ENCODE measurements around the gene PELI2. TPM values are rescaled to one million over a fixed set of nuclear protein-coding genes. Genes with fewer than 3 reads are reported as not detected.

PELI2 gene
- total and polyA plus RNA-seq, 5 donors from 2014 or later = 0.07 to 5.8 (median 1.3) TPM

DNA sequence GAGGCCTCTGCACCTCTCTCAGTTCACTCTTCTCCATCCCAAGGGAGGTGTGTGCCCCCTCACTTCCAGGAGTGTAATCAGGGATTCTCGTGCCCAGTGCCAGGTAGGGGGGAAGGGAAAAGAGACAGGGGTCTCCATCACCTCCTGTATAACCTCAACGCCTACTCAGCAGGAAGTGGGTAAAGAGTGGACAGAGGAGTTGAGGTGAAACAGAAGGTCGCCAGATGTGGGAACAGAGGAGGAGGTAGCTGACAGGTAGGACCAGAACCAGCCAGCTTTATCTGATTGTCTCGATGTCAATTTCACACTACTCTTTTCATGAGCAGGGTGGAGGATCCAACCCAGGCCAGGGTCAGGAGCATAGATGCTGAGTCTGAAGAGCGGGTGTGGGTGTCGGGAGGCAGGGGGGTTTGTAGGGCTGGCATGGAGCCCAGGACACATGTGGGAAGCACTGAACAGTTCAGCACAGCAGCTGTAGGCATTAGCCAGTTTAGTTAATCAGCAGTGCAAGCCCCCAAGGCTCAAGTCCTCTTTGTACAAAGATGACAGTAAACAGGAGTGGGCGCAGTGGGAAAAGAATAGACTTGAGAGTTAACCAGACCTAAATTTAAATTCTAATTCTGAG is 213.5 kb downstream of the PELI2 start:
- no peak overlapping the region for H3K4me3 ChIP-seq (ENCODE audit: low read depth, low read length)
- peaks cover 0 to 3% (median 0%) of the 10 kb centered on the region in 4 donors for H3K4me1 Mint-ChIP-seq
- no peaks in the 10 kb centered on the region for H3K27me3 Mint-ChIP-seq
- no peaks in the 10 kb centered on the region for H3K9me3 Mint-ChIP-seq
- no peak for ATAC-seq (ENCODE audit: low read depth in 2 of 2)
- no peak overlapping the region for H3K27ac Mint-ChIP-seq
- no peaks in the 10 kb centered on the region for H3K9me3 ChIP-seq (ENCODE audit: control insufficient read depth in 2 of 2, low read length in 2 of 2)
- H3K27me3 ChIP-seq (ENCODE audit: control insufficient read depth, insufficient read depth, low read length) = no peaks in the 10 kb centered on the region
- no peak overlapping the region for H3K4me3 Mint-ChIP-seq
- no peaks in the 10 kb centered on the region for H3K36me3 ChIP-seq (ENCODE audit: control insufficient read depth, insufficient read depth, low read length)
- H3K36me3 Mint-ChIP-seq = no peaks in the 10 kb centered on the region
- no peak for DNase-seq
- no peaks in the 10 kb centered on the region for H3K4me1 ChIP-seq (ENCODE audit: control insufficient read depth, insufficient read depth, low read length, poor library complexity, severe bottlenecking)
- no peak overlapping the region for H3K27ac ChIP-seq (ENCODE audit: insufficient read depth, low read length, poor library complexity, severe bottlenecking)

DNA sequence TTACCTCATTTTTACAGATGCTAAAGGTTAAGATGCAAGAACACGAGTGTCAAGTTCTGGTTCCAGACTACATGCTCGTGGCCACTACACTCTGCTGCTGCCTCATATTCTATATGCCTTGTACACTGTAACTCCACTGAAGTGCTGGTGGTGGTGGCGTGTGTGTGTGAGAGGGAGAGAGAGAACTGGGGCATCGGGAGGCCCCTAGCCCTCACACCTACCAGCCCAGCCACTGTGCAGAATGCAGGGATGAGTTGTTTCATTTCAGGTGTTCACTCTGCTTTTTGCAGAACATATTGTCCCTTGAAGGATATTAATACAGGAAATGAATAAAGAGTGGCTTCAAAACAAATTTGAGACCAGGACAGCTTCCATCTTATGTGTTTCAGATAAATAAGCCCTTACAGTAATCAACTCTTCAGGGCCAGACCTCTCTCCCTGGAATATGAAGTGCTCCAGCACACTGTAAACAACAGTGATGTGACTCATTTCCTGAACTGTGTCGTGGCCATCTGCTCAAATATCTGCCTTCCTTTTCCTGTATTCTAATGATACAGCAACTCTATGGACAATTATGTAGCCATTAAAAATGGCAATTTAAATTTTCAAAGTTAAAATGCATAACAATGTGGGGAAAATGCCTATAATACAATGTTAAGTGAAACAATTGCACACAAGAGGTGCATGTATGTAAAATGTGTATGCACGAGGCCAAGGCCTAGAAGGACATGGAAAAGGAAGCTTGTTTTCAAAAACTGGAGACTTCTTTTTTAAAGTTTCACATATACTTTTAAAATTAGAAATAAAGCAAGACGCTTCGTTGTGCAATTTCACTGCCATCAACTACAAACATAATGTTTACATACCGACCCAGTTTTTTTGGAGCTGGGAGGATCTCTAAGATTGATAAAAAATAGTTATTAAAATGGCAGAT is 215.4 kb downstream of the PELI2 start:
- no peak overlapping the region for H3K4me3 ChIP-seq (ENCODE audit: low read depth, low read length)
- H3K4me1 Mint-ChIP-seq = peaks cover 0 to 3% (median 0%) of the 10 kb centered on the region in 4 donors
- no peaks in the 10 kb centered on the region for H3K36me3 Mint-ChIP-seq
- no peaks in the 10 kb centered on the region for H3K27me3 ChIP-seq (ENCODE audit: control insufficient read depth, insufficient read depth, low read length)
- no peaks in the 10 kb centered on the region for H3K36me3 ChIP-seq (ENCODE audit: control insufficient read depth, insufficient read depth, low read length)
- no peaks in the 10 kb centered on the region for H3K27me3 Mint-ChIP-seq
- H3K4me1 ChIP-seq (ENCODE audit: control insufficient read depth, insufficient read depth, low read length, poor library complexity, severe bottlenecking) = no peaks in the 10 kb centered on the region
- H3K4me3 Mint-ChIP-seq = no peak overlapping the region
- H3K27ac Mint-ChIP-seq = no peak overlapping the region
- DNase-seq (no peak), ATAC-seq (ENCODE audit: low read depth in 2 of 2) (no peak)
- peaks cover 0 to 1% (median 0%) of the 10 kb centered on the region in 7 donors for H3K9me3 Mint-ChIP-seq
- no peak overlapping the region for H3K27ac ChIP-seq (ENCODE audit: insufficient read depth, low read length, poor library complexity, severe bottlenecking)
- H3K9me3 ChIP-seq (ENCODE audit: control insufficient read depth in 2 of 2, low read length in 2 of 2) = no peaks in the 10 kb centered on the region

DNA sequence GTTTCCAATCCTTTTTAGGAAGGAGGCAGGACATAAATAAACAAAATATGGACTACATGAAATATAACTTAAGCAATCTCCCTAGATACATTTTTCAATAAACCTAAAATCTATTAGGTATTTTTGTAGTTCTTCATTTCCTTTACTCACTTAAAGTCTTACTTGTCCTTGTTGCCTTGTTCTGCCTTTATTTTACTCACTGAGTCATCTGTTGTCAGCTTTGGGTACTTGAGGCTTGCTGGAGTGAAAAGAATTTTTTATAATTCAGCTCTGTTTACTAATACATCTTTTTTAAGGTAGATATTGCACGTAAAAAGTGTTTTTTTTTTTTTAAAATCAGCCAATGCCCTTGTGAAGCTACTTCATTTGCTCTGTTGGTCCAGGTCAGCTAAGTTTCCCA is 216.2 kb downstream of the PELI2 start:
- no peaks in the 10 kb centered on the region for H3K27me3 ChIP-seq (ENCODE audit: control insufficient read depth, insufficient read depth, low read length)
- H3K36me3 Mint-ChIP-seq = no peaks in the 10 kb centered on the region
- H3K4me1 Mint-ChIP-seq = peaks cover 0 to 3% (median 0%) of the 10 kb centered on the region in 4 donors
- H3K9me3 Mint-ChIP-seq = peaks cover 0 to 1% (median 0%) of the 10 kb centered on the region in 7 donors
- ATAC-seq (ENCODE audit: low read depth in 2 of 2) = no peak
- H3K27ac Mint-ChIP-seq = no peak overlapping the region
- no peak overlapping the region for H3K4me3 ChIP-seq (ENCODE audit: low read depth, low read length)
- no peaks in the 10 kb centered on the region for H3K36me3 ChIP-seq (ENCODE audit: control insufficient read depth, insufficient read depth, low read length)
- H3K27ac ChIP-seq (ENCODE audit: insufficient read depth, low read length, poor library complexity, severe bottlenecking) = no peak overlapping the region
- no peak overlapping the region for H3K4me3 Mint-ChIP-seq
- no peaks in the 10 kb centered on the region for H3K9me3 ChIP-seq (ENCODE audit: control insufficient read depth in 2 of 2, low read length in 2 of 2)
- no peak for DNase-seq
- H3K4me1 ChIP-seq (ENCODE audit: control insufficient read depth, insufficient read depth, low read length, poor library complexity, severe bottlenecking) = no peaks in the 10 kb centered on the region
- H3K27me3 Mint-ChIP-seq = no peaks in the 10 kb centered on the region

DNA sequence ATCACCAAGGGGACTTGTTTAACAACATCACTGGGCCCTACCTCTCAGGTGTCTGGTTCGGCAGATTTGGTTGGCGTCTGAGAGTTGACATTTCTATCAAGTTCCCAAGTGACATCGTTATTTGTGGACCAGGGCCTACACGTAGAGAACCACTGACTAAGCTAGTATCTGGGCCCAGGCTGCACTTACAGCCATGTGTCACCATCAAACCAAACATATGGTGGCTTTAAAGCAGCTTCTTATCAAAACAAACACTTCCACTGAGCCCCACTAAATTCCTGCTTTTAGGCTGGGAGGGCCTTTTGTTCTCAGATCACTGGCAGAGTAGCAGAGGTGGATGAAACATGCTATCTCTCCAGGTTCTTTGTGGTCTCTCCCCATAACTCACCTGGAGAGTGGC is 220.5 kb downstream of the PELI2 start:
- DNase-seq = no peak
- H3K4me3 Mint-ChIP-seq = no peak overlapping the region

DNA sequence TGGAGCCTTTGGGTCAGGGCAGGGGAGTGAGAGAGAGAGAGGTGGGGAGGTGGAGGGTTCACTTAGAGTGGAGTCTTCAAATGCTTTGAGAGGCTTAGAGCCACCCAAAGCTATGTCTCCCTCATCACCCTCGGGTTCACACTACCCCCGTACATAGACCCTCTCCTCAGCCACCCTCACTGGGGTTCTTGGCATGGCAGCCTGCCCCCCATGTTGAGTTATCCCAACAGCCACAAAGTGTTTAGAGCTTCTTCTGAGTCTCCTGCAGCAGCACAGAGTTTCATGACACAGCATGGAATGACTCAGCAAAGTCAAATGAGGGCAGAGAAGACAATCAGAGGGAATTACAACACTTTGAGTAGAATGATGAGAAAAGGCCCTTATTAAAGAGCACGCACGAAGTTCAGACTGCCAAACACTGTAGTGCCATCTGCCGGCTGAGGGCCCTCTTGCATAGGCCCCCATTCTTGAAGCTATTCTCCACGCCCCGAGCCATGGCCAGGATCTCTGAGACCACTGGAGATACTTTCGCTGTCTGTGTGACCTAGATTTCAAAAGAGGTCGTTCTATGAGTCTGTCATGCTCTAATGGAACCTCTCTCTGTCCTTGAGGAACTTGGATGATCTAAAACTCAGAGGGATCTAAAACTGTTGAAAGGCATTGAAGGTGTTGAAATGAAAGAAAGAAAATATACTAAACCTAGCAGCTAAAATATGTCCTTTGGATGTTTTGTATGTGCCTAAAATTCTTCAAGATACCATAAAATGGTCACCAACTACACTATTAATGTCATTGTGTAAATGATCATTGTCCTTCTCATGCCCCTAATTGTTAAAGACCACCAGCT is 221.9 kb downstream of the PELI2 start:
- Histone ChIP-seq H3K27me3 (ENCODE audit: control insufficient read depth, insufficient read depth, low read length) (no peaks in the 10 kb centered on the region), H3K36me3 (ENCODE audit: control insufficient read depth, insufficient read depth, low read length) (no peaks in the 10 kb centered on the region), H3K4me1 (ENCODE audit: control insufficient read depth, insufficient read depth, low read length, poor library complexity, severe bottlenecking) (no peaks in the 10 kb centered on the region), H3K27ac (ENCODE audit: insufficient read depth, low read length, poor library complexity, severe bottlenecking) (no peak overlapping the region), H3K4me3 (ENCODE audit: low read depth, low read length) (no peak overlapping the region), H3K9me3 (ENCODE audit: control insufficient read depth in 2 of 2, low read length in 2 of 2) (no peaks in the 10 kb centered on the region)
- Mint-ChIP-seq H3K4me1 (peaks cover 0 to 6% (median 0%) of the 10 kb centered on the region in 4 donors), H3K9me3 (peaks cover 0 to 1% (median 0%) of the 10 kb centered on the region in 7 donors), H3K27ac (peak overlapping the region in 1 of 3 donors; percentile 48), H3K4me3 (no peak overlapping the region), H3K36me3 (no peaks in the 10 kb centered on the region), H3K27me3 (peaks cover 5% of the 10 kb centered on the region)
- ATAC-seq (ENCODE audit: low read depth in 2 of 2) (peak; percentile 51 to 67), DNase-seq (peak; percentile 2 to 60 (median 21))

More for the DNA sequence above, 220.5 kb downstream of the PELI2 start:
- Histone ChIP-seq H3K4me1 (ENCODE audit: control insufficient read depth, insufficient read depth, low read length, poor library complexity, severe bottlenecking) (no peaks in the 10 kb centered on the region), H3K4me3 (ENCODE audit: low read depth, low read length) (no peak overlapping the region), H3K9me3 (ENCODE audit: control insufficient read depth in 2 of 2, low read length in 2 of 2) (no peaks in the 10 kb centered on the region), H3K36me3 (ENCODE audit: control insufficient read depth, insufficient read depth, low read length) (no peaks in the 10 kb centered on the region), H3K27me3 (ENCODE audit: control insufficient read depth, insufficient read depth, low read length) (no peaks in the 10 kb centered on the region), H3K27ac (ENCODE audit: insufficient read depth, low read length, poor library complexity, severe bottlenecking) (no peak overlapping the region)
- Mint-ChIP-seq H3K36me3 (no peaks in the 10 kb centered on the region), H3K27ac (no peak overlapping the region), H3K27me3 (peaks cover 5% of the 10 kb centered on the region), H3K4me1 (peaks cover 0 to 6% (median under 1%) of the 10 kb centered on the region in 4 donors), H3K9me3 (peaks cover 0 to 1% (median 0%) of the 10 kb centered on the region in 7 donors)
- ATAC-seq (ENCODE audit: low read depth in 2 of 2) = no peak

DNA sequence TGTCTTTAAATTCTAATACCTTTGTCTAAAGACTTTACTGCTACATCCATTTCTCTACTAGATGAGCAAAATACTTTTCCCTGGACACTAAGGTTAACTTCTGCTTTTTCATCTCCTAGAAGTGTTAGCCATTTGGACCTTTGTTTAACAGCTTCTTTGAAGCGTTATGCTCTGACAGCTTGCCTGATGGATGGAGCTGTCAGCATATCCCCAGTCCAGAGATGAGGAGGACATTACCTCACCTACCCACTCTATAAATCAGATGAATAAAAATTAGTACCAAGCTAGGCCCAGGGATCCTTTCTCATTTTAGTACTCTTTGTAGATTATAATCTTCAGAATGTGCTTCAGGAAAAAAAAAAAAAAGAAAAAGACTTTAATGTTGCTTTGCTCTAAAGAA is 222.7 kb downstream of the PELI2 start:
- no peak for DNase-seq
- Histone ChIP-seq H3K27ac (ENCODE audit: insufficient read depth, low read length, poor library complexity, severe bottlenecking) (no peak overlapping the region), H3K9me3 (ENCODE audit: control insufficient read depth in 2 of 2, low read length in 2 of 2) (no peaks in the 10 kb centered on the region), H3K27me3 (ENCODE audit: control insufficient read depth, insufficient read depth, low read length) (no peaks in the 10 kb centered on the region), H3K4me3 (ENCODE audit: low read depth, low read length) (no peak overlapping the region), H3K4me1 (ENCODE audit: control insufficient read depth, insufficient read depth, low read length, poor library complexity, severe bottlenecking) (no peaks in the 10 kb centered on the region), H3K36me3 (ENCODE audit: control insufficient read depth, insufficient read depth, low read length) (no peaks in the 10 kb centered on the region)
- Mint-ChIP-seq H3K4me1 (peaks cover 0 to 6% (median 0%) of the 10 kb centered on the region in 4 donors), H3K27me3 (peaks cover 5% of the 10 kb centered on the region), H3K27ac (no peak overlapping the region), H3K9me3 (peaks cover 0 to 1% (median 0%) of the 10 kb centered on the region in 7 donors), H3K36me3 (no peaks in the 10 kb centered on the region), H3K4me3 (no peak overlapping the region)
- ATAC-seq (ENCODE audit: low read depth in 2 of 2) = no peak

DNA sequence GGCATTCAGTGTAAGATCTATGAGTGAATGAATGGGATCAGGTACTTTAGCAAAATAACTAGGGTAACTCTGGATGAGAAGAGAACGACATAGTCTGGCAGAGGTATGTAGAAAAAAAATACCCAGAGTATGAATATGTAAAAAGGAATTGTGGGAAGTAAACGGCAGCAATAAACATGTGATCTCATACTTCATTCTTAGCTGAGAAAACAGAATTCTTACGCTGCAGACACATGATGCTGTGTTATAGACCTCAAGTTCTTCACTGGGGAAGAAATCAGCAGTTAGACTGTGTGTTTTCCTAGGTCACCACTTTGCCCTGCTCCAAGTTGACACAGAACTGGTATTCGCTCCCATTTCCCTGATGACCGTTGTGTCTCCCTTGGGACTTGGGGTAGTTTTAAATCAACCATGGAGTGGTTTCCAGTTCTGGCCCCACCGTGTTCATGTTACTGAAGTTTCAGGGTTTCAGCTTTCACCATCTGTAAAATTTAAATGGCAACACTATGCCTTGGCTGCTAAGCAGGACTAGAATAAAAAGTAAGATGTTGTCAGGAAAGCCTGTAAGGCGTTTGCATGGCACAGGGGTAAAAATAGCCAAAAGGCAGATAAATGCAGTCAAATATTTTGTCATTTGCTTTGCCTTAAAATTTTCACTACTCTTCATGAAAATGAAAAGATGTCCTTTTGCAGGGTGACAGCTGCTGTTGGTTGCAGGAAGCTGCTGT is 223.7 kb downstream of the PELI2 start:
- Histone ChIP-seq H3K4me3 (ENCODE audit: low read depth, low read length) (no peak overlapping the region), H3K27me3 (ENCODE audit: control insufficient read depth, insufficient read depth, low read length) (no peaks in the 10 kb centered on the region), H3K4me1 (ENCODE audit: control insufficient read depth, insufficient read depth, low read length, poor library complexity, severe bottlenecking) (no peaks in the 10 kb centered on the region), H3K27ac (ENCODE audit: insufficient read depth, low read length, poor library complexity, severe bottlenecking) (no peak overlapping the region), H3K9me3 (ENCODE audit: control insufficient read depth in 2 of 2, low read length in 2 of 2) (no peaks in the 10 kb centered on the region), H3K36me3 (ENCODE audit: control insufficient read depth, insufficient read depth, low read length) (no peaks in the 10 kb centered on the region)
- DNase-seq (no peak), ATAC-seq (ENCODE audit: low read depth in 2 of 2) (no peak)
- Mint-ChIP-seq H3K4me1 (peaks cover 0 to 6% (median under 1%) of the 10 kb centered on the region in 4 donors), H3K4me3 (no peak overlapping the region), H3K27me3 (peaks cover 5% of the 10 kb centered on the region), H3K36me3 (no peaks in the 10 kb centered on the region), H3K27ac (peak overlapping the region in 1 of 3 donors; percentile 31), H3K9me3 (peaks cover 0 to under 1% (median 0%) of the 10 kb centered on the region in 7 donors)

Measured in CD4-positive, CD25-positive, alpha-beta regulatory T cell (primary cell).